ENCODE results near the gene DENND2D.

GRCh38 chr1:111172463-111172862, 28.0 kb downstream of the DENND2D start:
- TF ChIP-seq ZBTB7A (IDR thresholded peaks at IDR 0.05; ENCODE audit: low read depth), result no peak
- TF ChIP-seq TCF12 (IDR thresholded peaks at IDR 0.05; ENCODE audit: low read depth), result no peak
- TF ChIP-seq REST (IDR thresholded peaks at IDR 0.05; ENCODE audit: low read depth), result no peak
- TF ChIP-seq TAF1 (IDR thresholded peaks at IDR 0.05; ENCODE audit: low read depth), result no peak
- no peak for TF ChIP-seq YY1 (IDR thresholded peaks at IDR 0.05; ENCODE audit: low read depth)
- TF ChIP-seq FOXM1 (IDR thresholded peaks at IDR 0.05; ENCODE audit: borderline replicate concordance, low read depth), result no peak
- TF ChIP-seq MAX (IDR thresholded peaks at IDR 0.05), result no peak
- TF ChIP-seq RAD21 (IDR thresholded peaks at IDR 0.05; ENCODE audit: low read depth), result no peak
- TF ChIP-seq TEAD4 (IDR thresholded peaks at IDR 0.05), result no peak
- no peak for TF ChIP-seq NFIC (IDR thresholded peaks at IDR 0.05)
- TF ChIP-seq CEBPB (IDR thresholded peaks at IDR 0.05), result no peak
- no peak for TF ChIP-seq EP300 (IDR thresholded peaks at IDR 0.05; ENCODE audit: borderline replicate concordance)
- TF ChIP-seq CREB1 (IDR thresholded peaks at IDR 0.05; ENCODE audit: low read depth), result no peak
- TF ChIP-seq USF1 (IDR thresholded peaks at IDR 0.05), result no peak

Data from Ishikawa (cell line).